Measurements from ENCODE around the gene TTC6.

DNA sequence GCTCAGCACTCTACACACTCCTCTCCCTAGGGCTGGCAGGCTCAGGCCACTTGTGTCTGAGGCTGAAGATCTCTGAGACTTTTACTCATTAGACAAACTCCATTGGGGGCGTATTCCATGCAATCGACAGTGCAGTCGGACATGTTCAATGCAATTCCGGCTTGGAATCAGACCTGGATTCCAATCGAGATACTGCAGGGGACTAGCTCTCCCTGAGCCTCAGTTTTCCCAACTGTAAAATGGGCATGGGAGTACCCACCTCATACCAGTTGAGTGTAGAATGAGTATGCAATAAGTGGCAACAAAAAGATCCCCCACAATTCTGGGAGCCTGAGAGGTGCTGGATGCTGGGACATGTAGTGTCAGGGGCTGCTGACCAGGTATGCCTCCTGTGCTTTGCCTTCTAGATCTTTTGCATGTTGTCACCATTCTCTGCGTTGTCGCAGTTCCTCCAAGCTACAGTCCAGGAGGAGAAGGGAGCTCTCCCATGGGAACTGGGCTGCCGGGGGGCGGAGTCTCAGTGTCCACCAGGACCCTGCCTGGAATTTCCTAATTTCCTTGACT lies 8.3 kb downstream of the TTC6 start:
- TF ChIP-seq GATA2 (IDR thresholded peaks at IDR 0.05; ENCODE audit: low read depth, low read length) (no peak), GATA3 (IDR thresholded peaks at IDR 0.05; ENCODE audit: low read depth, low read length) (no peak)

All from SH-SY5Y (cell line).